BLaER1 treated with 17β-estradiol and CSF1 and Interleukin-3, amounts not matched to agents 10 nM and 100 nM (cell line): ENCODE measurements around the gene DEFB121.

Source experiments
- H3K27ac ChIP-seq, 11 experiments: shearing (Covaris generic); formaldehyde crosslinking; 2 replicates each; pipeline ENCODE4 v1.8.1; 2022
- H3K27me3 ChIP-seq, 11 experiments: shearing (Covaris generic); formaldehyde crosslinking; 2 replicates each; pipeline ENCODE4 v1.8.1; 2022
- H3K36me3 ChIP-seq, 11 experiments: shearing (Covaris generic); formaldehyde crosslinking; 2 replicates each; pipeline ENCODE4 v1.8.1; 2022
- H3K4me1 ChIP-seq, 10 experiments: shearing (Covaris generic); formaldehyde crosslinking; 2 replicates each; pipeline ENCODE4 v1.8.1; 2022
- H3K4me2 ChIP-seq, 11 experiments: shearing (Covaris generic); formaldehyde crosslinking; 2 replicates each; pipeline ENCODE4 v1.8.1; 2022
- H3K4me3 ChIP-seq, 10 experiments: shearing (Covaris generic); formaldehyde crosslinking; 2 replicates each; pipeline ENCODE4 v1.8.1; 2022
- H3K9ac ChIP-seq, 11 experiments: shearing (Covaris generic); formaldehyde crosslinking; 2 replicates each; pipeline ENCODE4 v1.8.1; 2022
- H3K9me3 ChIP-seq, 11 experiments: shearing (Covaris generic); formaldehyde crosslinking; replicated peaks in 1 of 11; 2 replicates each; pipeline ENCODE4 v1.8.1; 2022
- H4K20me1 ChIP-seq, 11 experiments: shearing (Covaris generic); formaldehyde crosslinking; 2 replicates each; pipeline ENCODE4 v1.8.1; 2022
- Cebpa-rat ChIP-seq, 11 experiments: shearing (Covaris generic); IDR thresholded peaks; 2 replicates each; pipeline ENCODE4 v1.8.1; 2022

DEFB121 gene

DNA sequence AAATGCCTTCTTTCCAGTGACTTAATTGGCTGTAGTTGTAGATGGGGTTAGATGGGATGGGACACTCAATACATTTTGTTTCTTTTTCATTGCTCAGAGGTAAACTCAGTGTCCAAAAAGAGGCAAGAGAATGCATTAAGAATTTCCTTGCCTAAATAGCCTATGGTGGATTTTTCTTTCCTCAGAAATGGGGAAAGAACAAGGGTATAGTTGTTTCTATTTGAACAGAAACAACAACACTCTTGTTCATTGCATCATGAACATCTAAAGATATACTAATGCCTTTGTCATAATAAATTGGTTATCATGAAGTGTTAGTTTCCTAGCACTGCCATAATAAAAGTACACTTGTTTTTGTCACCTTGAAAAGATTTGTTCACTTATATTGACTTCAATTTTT is 19.8 kb upstream of the DEFB121 start:
- no peaks in the 10 kb centered on the region for H4K20me1 ChIP-seq
- no peak for TF ChIP-seq Cebpa-rat (IDR thresholded peaks at IDR 0.05)
- no peaks in the 10 kb centered on the region for H3K27me3 ChIP-seq
- H3K4me3 ChIP-seq: no peak overlapping the region
- H3K9ac ChIP-seq: no peak overlapping the region
- no peaks in the 10 kb centered on the region for H3K36me3 ChIP-seq
- no peak overlapping the region for H3K27ac ChIP-seq
- no peak overlapping the region for H3K4me2 ChIP-seq
- no peaks in the 10 kb centered on the region for H3K4me1 ChIP-seq
- peaks cover 0 to 14% (median 8%) of the 10 kb centered on the region in 11 experiments; a peak in 10 of 22 replicates for H3K9me3 ChIP-seq

DNA sequence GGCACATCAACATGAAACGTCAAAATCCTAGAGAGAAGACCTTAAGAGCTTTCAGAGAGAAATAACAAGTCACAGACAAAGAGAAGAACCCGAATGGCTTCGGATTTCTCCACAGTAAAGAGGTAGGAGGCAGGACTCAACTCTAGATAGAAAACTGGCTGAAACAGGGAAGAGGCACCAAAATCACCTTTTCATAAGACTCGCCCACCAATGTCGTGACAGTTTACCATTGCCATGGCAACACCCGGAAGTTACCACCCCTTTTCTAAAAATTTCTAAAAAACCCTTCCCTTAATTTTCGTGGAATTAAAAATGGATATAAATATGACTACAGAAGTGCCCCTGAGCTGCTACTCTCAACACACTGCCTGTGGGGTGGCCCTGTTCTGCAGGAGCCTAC is 12.3 kb upstream of the DEFB121 start:
- H3K9me3 ChIP-seq: no peaks in the 10 kb centered on the region
- H3K4me3 ChIP-seq: no peak overlapping the region
- H3K4me1 ChIP-seq: no peaks in the 10 kb centered on the region
- no peak for TF ChIP-seq Cebpa-rat (IDR thresholded peaks at IDR 0.05)
- no peaks in the 10 kb centered on the region for H4K20me1 ChIP-seq
- no peaks in the 10 kb centered on the region for H3K27me3 ChIP-seq
- no peaks in the 10 kb centered on the region for H3K36me3 ChIP-seq
- no peak overlapping the region for H3K27ac ChIP-seq
- no peak overlapping the region for H3K9ac ChIP-seq
- no peak overlapping the region for H3K4me2 ChIP-seq

DNA sequence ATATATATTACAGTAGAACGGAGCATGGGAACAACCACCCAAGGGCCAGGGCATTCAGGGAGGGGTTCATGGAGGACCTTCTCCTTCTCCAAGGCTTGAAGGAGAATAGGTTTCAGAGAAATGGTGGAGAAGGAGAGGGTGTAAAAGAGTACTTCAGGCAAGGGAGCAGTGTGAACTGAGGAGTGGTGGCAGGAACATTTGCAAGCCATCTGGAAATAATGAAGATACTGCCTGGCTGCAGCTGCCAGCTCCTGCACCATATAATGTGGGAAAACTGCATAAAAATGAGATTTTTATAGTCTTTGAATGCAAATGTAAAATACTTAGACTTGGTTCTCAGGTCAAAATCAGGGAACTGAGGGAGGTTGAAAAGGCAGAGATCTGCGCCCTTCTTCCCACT is 9.6 kb upstream of the DEFB121 start:
- Histone ChIP-seq H3K9ac (no peak overlapping the region), H4K20me1 (no peaks in the 10 kb centered on the region), H3K4me3 (no peak overlapping the region), H3K4me2 (no peak overlapping the region), H3K27ac (no peak overlapping the region), H3K36me3 (no peaks in the 10 kb centered on the region), H3K27me3 (no peaks in the 10 kb centered on the region), H3K9me3 (no peaks in the 10 kb centered on the region), H3K4me1 (no peaks in the 10 kb centered on the region)
- no peak for TF ChIP-seq Cebpa-rat (IDR thresholded peaks at IDR 0.05)

DNA sequence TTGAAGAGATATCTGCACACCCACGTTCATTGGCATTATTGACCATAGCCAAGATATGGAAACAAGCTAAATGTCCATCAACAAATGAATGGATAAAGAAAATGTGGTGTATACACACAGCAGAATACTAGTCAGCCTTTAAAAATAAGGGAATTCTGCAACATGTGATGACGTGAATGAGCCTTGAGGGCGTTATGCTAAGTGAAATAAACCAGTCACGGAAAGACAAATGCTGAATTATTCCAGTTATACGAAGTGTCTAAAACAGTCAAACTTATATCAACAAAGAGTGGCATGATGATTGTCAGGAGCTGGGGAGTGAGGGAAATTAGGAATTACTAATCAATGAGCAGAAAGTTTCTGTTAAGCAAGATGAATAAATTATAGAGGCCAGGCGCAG is 8.4 kb upstream of the DEFB121 start:
- Histone ChIP-seq H3K4me3 (no peak overlapping the region), H3K4me2 (no peak overlapping the region), H4K20me1 (no peaks in the 10 kb centered on the region), H3K27ac (no peak overlapping the region), H3K4me1 (no peaks in the 10 kb centered on the region), H3K9me3 (peaks cover 0 to 5% (median 0%) of the 10 kb centered on the region in 11 experiments; a peak in 2 of 22 replicates), H3K27me3 (no peaks in the 10 kb centered on the region), H3K9ac (no peak overlapping the region), H3K36me3 (no peaks in the 10 kb centered on the region)
- TF ChIP-seq Cebpa-rat (IDR thresholded peaks at IDR 0.05): no peak

DNA sequence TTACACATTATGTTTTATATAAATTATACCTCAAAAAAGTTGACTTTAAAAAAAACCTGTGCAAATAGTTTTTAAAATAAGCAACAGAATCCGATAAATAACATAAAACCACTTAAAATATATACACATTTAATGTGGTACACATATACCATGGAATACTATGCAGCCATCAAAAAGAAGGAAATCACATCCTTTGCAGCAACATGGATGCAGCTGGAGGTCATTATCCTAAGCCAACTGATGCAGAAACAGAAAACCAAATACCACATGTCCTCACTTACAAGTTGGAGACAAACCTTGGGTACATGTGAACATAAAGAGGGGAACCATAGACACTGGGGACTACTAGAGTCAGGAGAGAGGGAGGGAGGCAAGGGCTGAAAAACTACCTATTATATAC is 4.0 kb upstream of the DEFB121 start:
- no peaks in the 10 kb centered on the region for H4K20me1 ChIP-seq
- no peak overlapping the region for H3K9ac ChIP-seq
- no peaks in the 10 kb centered on the region for H3K27me3 ChIP-seq
- no peaks in the 10 kb centered on the region for H3K36me3 ChIP-seq
- no peak overlapping the region for H3K27ac ChIP-seq
- H3K4me3 ChIP-seq: no peak overlapping the region
- no peak overlapping the region for H3K4me2 ChIP-seq
- peaks cover 0 to 10% (median 0%) of the 10 kb centered on the region in 11 experiments; a peak in 5 of 22 replicates for H3K9me3 ChIP-seq
- no peaks in the 10 kb centered on the region for H3K4me1 ChIP-seq
- no peak for TF ChIP-seq Cebpa-rat (IDR thresholded peaks at IDR 0.05)

DNA sequence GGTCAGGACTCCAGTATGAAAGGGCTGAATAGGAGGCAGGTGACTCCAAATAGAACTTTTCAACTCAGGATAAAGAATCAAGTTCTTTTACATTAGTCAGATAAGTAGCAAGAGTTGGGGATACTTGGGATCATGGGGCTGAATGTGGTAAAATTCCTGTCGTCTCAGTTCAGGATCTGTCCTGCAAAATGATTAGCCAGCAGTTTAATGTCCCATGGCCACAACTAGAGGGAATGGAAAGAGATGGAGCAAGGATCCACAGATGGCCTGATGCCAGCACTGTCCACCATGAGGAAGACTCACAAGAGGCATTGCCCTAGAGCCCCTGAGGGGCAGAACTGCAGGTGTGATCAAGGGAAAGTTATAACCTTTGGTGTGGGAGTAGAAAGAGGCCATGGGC is 2.1 kb downstream of the DEFB121 start:
- Histone ChIP-seq H3K9ac (no peak overlapping the region), H3K27me3 (no peaks in the 10 kb centered on the region), H3K4me2 (no peak overlapping the region), H3K27ac (no peak overlapping the region), H3K4me1 (no peaks in the 10 kb centered on the region), H3K4me3 (no peak overlapping the region), H3K36me3 (no peaks in the 10 kb centered on the region), H4K20me1 (no peaks in the 10 kb centered on the region), H3K9me3 (peaks cover 0 to 13% (median 0%) of the 10 kb centered on the region in 11 experiments; a peak in 3 of 22 replicates)
- TF ChIP-seq Cebpa-rat (IDR thresholded peaks at IDR 0.05): no peak

DNA sequence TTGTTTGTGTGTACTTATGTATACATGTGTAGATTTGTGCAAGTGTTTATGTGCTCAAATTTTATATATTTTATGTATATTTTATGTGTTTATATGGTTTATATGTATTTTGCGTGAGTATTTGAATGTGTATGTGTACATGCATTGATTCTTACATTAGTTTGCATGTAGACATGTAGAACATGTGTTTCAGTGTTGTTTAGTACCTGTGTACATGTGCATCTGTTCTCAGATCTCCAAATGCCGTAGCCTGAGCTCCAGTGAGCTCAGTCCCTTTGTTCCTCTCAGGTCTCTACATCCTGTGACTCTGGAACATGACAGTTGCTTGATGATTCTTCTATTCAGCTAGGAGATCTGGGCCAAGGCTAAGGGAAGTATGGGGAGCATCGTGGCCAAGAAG is 11.1 kb downstream of the DEFB121 start:
- Histone ChIP-seq H3K9me3 (no peaks in the 10 kb centered on the region), H3K27ac (no peak overlapping the region)
- no peak for TF ChIP-seq Cebpa-rat (IDR thresholded peaks at IDR 0.05)

DNA sequence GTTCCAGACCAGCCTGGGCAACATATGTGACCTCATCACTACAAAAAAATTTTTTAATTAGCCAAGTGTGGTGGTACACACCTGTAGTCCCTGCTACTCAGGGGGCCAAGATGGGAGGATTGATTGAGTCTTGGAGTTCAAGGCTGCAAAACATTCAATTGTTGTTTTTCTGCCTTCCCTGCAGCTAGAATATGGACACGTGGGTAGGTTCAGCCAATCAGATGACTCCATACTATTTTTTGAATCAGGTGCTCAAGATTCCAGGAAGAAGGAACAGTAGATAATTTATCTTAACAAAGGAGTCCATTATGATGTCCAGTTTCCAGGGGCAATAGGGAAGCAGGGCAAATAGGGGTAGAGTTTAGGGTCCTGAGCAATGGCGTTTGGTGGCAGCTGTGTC is 13.2 kb downstream of the DEFB121 start:
- Histone ChIP-seq H3K4me2 (no peak overlapping the region), H3K27me3 (no peaks in the 10 kb centered on the region), H3K4me1 (no peaks in the 10 kb centered on the region), H4K20me1 (no peaks in the 10 kb centered on the region), H3K36me3 (no peaks in the 10 kb centered on the region), H3K4me3 (no peak overlapping the region), H3K9me3 (no peaks in the 10 kb centered on the region), H3K9ac (no peak overlapping the region), H3K27ac (no peak overlapping the region)
- TF ChIP-seq Cebpa-rat (IDR thresholded peaks at IDR 0.05): no peak

More for the DNA sequence above, 11.1 kb downstream of the DEFB121 start:
- Histone ChIP-seq H3K4me2 (no peak overlapping the region), H4K20me1 (no peaks in the 10 kb centered on the region), H3K9ac (no peak overlapping the region), H3K4me1 (no peaks in the 10 kb centered on the region), H3K36me3 (no peaks in the 10 kb centered on the region), H3K27me3 (no peaks in the 10 kb centered on the region), H3K4me3 (no peak overlapping the region)

DNA sequence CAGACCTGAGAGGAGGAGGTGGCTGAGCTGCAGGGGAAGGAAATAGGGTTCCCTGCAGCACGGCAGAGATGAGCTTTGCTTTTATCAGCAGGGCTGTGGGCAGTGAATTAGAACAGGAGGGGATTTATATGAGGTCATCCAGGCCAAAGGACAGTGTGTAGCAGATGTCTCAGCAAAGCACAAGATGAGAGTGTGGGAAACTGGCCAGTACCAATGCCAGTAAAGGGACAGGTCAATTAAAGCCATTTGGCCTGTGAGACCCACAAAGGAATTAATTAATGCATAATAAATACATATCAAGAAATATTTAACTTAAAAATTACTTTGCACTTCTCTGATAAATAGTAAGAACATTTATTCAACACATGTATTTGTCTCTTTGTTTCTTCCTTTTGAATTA is 15.5 kb downstream of the DEFB121 start, which contains the start of gene DEFB119:
DEFB119 (minus strand) TSS at position 101 of the 400 bp plus-strand sequence. CDS start 107 bp downstream, outside the sequence.
- no peaks in the 10 kb centered on the region for H3K27me3 ChIP-seq
- H3K4me1 ChIP-seq: no peaks in the 10 kb centered on the region
- no peak for TF ChIP-seq Cebpa-rat (IDR thresholded peaks at IDR 0.05)
- no peak within 1 kb of the TSS for H3K9ac ChIP-seq
- no peak within 1 kb of the TSS for H3K4me2 ChIP-seq
- H3K27ac ChIP-seq: no peak within 1 kb of the TSS
- no peaks in the 10 kb centered on the region for H3K36me3 ChIP-seq
- no peaks in the 10 kb centered on the region for H4K20me1 ChIP-seq
- H3K9me3 ChIP-seq: no peaks in the 10 kb centered on the region
- no peak within 1 kb of the TSS for H3K4me3 ChIP-seq

DNA sequence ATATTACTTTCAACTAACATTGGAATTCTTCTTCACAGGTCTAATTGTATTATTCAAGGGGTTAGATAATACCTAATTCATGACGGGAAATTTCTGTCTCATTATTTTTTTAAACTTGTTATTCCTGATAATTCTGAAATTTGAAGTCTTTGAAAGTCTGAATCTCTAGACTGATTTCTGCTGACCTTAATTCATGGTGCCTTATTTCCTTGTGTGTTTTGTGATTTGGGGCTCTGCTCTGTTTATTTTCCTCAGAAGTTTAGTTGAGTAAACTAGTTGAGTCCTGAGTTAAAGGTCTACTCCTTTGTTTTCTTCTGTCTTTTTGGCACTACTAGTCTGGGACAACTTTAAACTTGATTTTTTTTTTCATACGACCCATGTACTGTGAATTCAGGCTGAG is 31.7 kb downstream of the DEFB121 start:
- H3K27ac ChIP-seq: no peak overlapping the region
- no peaks in the 10 kb centered on the region for H3K27me3 ChIP-seq
- no peak overlapping the region for H3K4me3 ChIP-seq
- H3K4me2 ChIP-seq: no peak overlapping the region
- no peak overlapping the region for H3K9ac ChIP-seq
- H3K36me3 ChIP-seq: no peaks in the 10 kb centered on the region
- no peaks in the 10 kb centered on the region for H4K20me1 ChIP-seq
- H3K4me1 ChIP-seq: peaks cover 13 to 44% (median 41%) of the 10 kb centered on the region in 10 experiments; a peak in 19 of 20 replicates
- peaks cover 9 to 25% (median 21%) of the 10 kb centered on the region in 11 experiments; a peak in 21 of 22 replicates for H3K9me3 ChIP-seq
- no peak for TF ChIP-seq Cebpa-rat (IDR thresholded peaks at IDR 0.05)
